ENCODE measurements around the gene VIT.

The VIT gene

GRCh38 chr2:36780231-36780839 is 83.8 kb downstream of the VIT start:
- H3K4me3 ChIP-seq (replicated peaks; ENCODE audit: insufficient read depth, low read length), result no peak overlapping the region

GRCh38 chr2:36781907-36782720 is 85.6 kb downstream of the VIT start:
- H3K27me3 ChIP-seq (ENCODE audit: insufficient read depth, poor library complexity, severe bottlenecking), result no peaks in the 10 kb centered on the region
- H3K4me3 ChIP-seq (replicated peaks; ENCODE audit: insufficient read depth, low read length), result peak overlapping the region; percentile 10; the same call in 1 of the 2 replicates
- peak overlapping the region; percentile 80 for H3K27ac ChIP-seq (replicated peaks)
- TF ChIP-seq GABPA (IDR thresholded peaks at IDR 0.05; ENCODE audit: low read depth) (no peak), SPI1 (IDR thresholded peaks at IDR 0.05; ENCODE audit: borderline replicate concordance, low read depth) (peak; percentile 91), POLR2AphosphoS5 (IDR thresholded peaks at IDR 0.05; ENCODE audit: low read depth) (0 out of 2 replicates have a peak, but pooled peaks have one; percentile 25)
- DNase-seq (ENCODE audit: low read depth in 1 of 2, low spot score in 1 of 2), result peak; percentile 22 to 63

More at GRCh38 chr2:36780231-36780839, 83.8 kb downstream of the VIT start:
- Histone ChIP-seq H3K27ac (replicated peaks) (no peak overlapping the region), H3K27me3 (ENCODE audit: insufficient read depth, poor library complexity, severe bottlenecking) (no peaks in the 10 kb centered on the region)
- TF ChIP-seq GABPA (IDR thresholded peaks at IDR 0.05; ENCODE audit: low read depth) (no peak), CTCF (IDR thresholded peaks at IDR 0.05; ENCODE audit: insufficient read depth, low read length) (peak; percentile 72)
- peak; percentile 29 for DNase-seq (ENCODE audit: low read depth in 1 of 2, low spot score in 1 of 2)

GRCh38 chr2:36783246-36783645 is 86.7 kb downstream of the VIT start:
- no peak for DNase-seq (ENCODE audit: low read depth in 1 of 2, low spot score in 1 of 2)
- H3K27me3 ChIP-seq (ENCODE audit: insufficient read depth, poor library complexity, severe bottlenecking), result no peaks in the 10 kb centered on the region
- H3K4me3 ChIP-seq (replicated peaks; ENCODE audit: insufficient read depth, low read length), result no peak overlapping the region
- no peak for TF ChIP-seq POLR2AphosphoS5 (IDR thresholded peaks at IDR 0.05; ENCODE audit: low read depth)
- TF ChIP-seq CTCF (IDR thresholded peaks at IDR 0.05; ENCODE audit: insufficient read depth, low read length), result no peak
- no peak for TF ChIP-seq GABPA (IDR thresholded peaks at IDR 0.05; ENCODE audit: low read depth)
- TF ChIP-seq SPI1 (IDR thresholded peaks at IDR 0.05; ENCODE audit: borderline replicate concordance, low read depth), result no peak
- TF ChIP-seq REST (IDR thresholded peaks at IDR 0.05; ENCODE audit: insufficient replicate concordance, low read depth), result no peak
- H3K27ac ChIP-seq (replicated peaks), result no peak overlapping the region

- Histone ChIP-seq H3K4me3 (replicated peaks; ENCODE audit: insufficient read depth, low read length) (no peak overlapping the region), H3K27ac (replicated peaks) (no peak overlapping the region), H3K27me3 (ENCODE audit: insufficient read depth, poor library complexity, severe bottlenecking) (no peaks in the 10 kb centered on the region)
- peak; percentile 97 for TF ChIP-seq CTCF (IDR thresholded peaks at IDR 0.05; ENCODE audit: insufficient read depth, low read length)
- TF ChIP-seq GABPA (IDR thresholded peaks at IDR 0.05; ENCODE audit: low read depth), result no peak
- peak; percentile 32 to 66 for DNase-seq (ENCODE audit: low read depth in 1 of 2, low spot score in 1 of 2)
Observed at GRCh38 chr2:36785179-36785795, 88.8 kb downstream of the VIT start.

All from HL-60 (cell line).